ENCODE measurements around the gene FMNL3. TPM values are rescaled to one million over a fixed set of nuclear protein-coding genes. Genes with fewer than 3 reads are reported as not detected.

FMNL3 gene
- total RNA-seq, 1 donor from 2014 or later = 36.2 TPM

DNA sequence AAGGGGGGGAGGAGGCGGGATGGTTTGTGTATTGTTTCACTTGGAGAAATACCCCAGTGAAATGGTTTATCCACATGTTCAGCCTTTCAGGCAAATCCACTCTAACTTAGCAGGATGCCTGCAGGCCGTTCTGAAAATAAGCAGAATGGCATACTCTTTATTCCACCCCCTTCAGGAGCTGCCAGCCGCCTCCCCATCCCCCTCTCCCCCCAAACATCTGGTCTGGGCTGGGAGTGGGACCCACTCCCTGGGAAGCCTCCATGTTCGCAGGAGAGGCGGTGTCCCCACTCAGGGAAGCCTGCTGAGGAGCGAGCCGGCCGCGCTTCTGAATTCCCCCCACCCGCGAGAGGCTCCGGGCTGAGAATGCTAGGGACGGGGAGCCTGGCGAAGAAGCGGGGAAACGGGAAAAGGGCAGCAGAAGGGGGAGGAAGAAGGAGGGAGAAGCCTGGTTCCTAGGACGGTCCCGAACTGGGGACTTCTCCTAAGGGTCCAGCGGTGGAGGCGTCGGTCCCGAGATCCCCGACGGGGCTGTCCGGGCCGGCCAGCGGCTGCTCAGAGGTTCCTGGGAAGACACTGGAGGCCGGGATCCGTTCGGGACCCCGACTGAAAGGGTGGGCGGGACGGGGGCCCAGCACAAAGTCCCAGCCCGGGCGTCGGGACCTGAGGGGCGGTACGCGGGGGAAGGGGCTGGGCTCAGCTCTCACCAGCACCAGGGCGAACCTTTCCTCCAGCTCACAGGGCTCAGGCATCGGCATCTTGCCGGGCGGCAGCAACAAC, 666 bp downstream of the FMNL3 start:
- Mint-ChIP-seq H3K27me3 (ENCODE audit: low read depth) (peaks cover 17% of the 10 kb centered on the region), H3K4me3 (ENCODE audit: low read depth) (peak overlapping the region; percentile 94), H3K4me1 (ENCODE audit: low read depth) (peaks cover 43% of the 10 kb centered on the region), H3K36me3 (ENCODE audit: low read depth) (peaks cover 10% of the 10 kb centered on the region), H3K27ac (peak overlapping the region; percentile 84), H3K9me3 (no peaks in the 10 kb centered on the region)
- peak; percentile 11 for DNase-seq (ENCODE audit: low spot score)
- intact Hi-C loops (cut with micrococcal nuclease) = loop anchor here (1.0 to 5.0 kb wide), 6 partner anchors 34 to 339 kb away; partner anchors contain the start of genes MCRS1, NCKAP5L, SPATS2 and TMBIM6

DNA sequence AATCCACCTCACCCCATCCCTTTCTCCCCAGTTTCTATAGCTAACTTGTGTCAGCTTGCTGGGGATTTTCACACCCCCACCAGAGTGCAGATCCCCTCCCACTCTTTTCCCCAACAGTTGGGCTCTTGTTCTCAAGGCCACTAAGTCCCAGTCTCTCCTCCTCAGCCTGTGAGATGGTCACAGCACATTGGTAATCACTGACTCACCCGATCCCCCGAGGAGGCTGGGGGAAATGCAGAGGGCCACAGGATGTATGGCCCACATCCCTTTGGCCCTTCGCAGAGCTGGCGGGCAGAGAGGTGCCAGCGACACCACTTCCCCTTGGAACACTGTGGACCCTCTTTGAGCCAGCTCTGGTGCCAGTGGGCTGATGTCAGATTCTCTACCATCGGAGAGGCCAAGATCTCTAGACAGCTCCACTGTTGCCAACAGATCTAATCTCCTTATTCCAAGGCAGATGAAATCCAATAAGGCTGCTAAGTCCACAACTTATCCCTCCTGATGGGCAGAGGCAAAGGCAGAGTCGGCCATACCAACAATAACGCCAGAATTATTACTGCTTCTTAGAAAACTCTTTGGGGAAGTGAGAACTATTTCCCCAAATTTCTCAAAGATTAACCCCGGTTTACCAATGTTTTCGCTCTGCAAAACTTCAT, 1.6 kb downstream of the FMNL3 start:
- DNase-seq (ENCODE audit: low spot score) = no peak
- H3K4me3 Mint-ChIP-seq (ENCODE audit: low read depth) = peak overlapping the region; percentile 94
- H3K36me3 Mint-ChIP-seq (ENCODE audit: low read depth) = peaks cover 10% of the 10 kb centered on the region
- peaks cover 15% of the 10 kb centered on the region for H3K27me3 Mint-ChIP-seq (ENCODE audit: low read depth)
- peak overlapping the region; percentile 59 for H3K27ac Mint-ChIP-seq
- peaks cover 44% of the 10 kb centered on the region for H3K4me1 Mint-ChIP-seq (ENCODE audit: low read depth)
- intact Hi-C loops (cut with micrococcal nuclease) = loop anchor here (2.0 to 5.0 kb wide), 4 partner anchors 35 to 338 kb away; partner anchors contain the start of genes NCKAP5L, SPATS2 and TMBIM6
- H3K9me3 Mint-ChIP-seq = no peaks in the 10 kb centered on the region

DNA sequence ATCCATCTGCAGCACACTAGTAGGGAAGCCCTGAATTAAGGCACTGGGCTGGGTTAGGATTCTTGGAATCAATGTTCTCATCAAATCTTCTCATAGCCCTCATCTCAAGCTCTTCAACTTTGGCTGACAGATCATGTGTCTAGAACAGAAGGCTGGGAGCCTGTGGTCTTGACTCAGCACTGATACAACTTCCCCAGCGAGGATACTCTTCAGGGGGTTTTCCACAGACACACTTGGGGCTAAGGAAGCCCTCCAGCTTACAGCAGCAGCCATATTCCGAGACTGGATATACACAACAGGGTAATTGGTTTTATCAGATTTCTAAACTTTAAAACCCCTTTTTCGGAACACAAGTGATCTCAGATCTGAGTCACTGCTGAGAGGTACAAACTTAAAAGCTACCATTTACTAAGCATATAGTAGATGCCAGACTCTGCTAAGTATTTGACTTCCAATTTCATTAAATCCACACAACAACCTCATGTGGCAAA, 3.5 kb downstream of the FMNL3 start:
- peak overlapping the region; percentile 44 for H3K4me3 Mint-ChIP-seq (ENCODE audit: low read depth)
- intact Hi-C loops (cut with micrococcal nuclease) = loop anchor here (1.0 kb wide), 2 partner anchors 32 to 40 kb away; no protein-coding TSS in a partner anchor
- no peaks in the 10 kb centered on the region for H3K9me3 Mint-ChIP-seq
- H3K27ac Mint-ChIP-seq = peak overlapping the region; percentile 64
- DNase-seq (ENCODE audit: low spot score) = no peak
- peaks cover 56% of the 10 kb centered on the region for H3K4me1 Mint-ChIP-seq (ENCODE audit: low read depth)
- H3K27me3 Mint-ChIP-seq (ENCODE audit: low read depth) = peaks cover 6% of the 10 kb centered on the region
- peaks cover 14% of the 10 kb centered on the region for H3K36me3 Mint-ChIP-seq (ENCODE audit: low read depth)

DNA sequence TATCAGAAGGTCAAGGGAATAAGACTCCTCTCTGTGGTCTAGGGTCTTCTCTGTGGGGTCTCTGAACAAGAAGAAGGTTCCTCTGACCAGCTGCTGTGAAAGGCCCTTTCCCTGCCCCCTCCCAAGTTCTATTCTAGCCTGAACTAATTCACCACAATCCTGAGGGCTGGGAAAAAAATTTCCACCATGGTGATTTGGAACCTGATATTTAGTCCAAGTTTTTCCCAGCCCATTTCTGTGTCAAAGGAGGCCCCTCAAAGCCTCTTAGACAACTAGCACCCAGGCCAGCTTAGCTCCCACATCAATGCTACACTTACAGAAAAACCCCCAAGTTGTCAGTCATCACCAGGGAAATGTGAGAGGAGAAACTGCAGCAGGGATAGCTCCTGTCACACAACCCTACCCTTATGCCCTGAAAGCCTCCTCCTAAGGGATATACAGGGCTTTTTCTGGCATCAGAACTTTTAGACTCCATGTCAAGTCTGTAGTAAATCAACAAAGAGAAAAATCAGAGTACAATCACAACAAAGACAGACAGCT, 4.5 kb downstream of the FMNL3 start:
- Mint-ChIP-seq H3K27ac (no peak overlapping the region), H3K4me3 (ENCODE audit: low read depth) (no peak overlapping the region), H3K9me3 (no peaks in the 10 kb centered on the region), H3K4me1 (ENCODE audit: low read depth) (peaks cover 61% of the 10 kb centered on the region), H3K27me3 (ENCODE audit: low read depth) (peaks cover 3% of the 10 kb centered on the region), H3K36me3 (ENCODE audit: low read depth) (peaks cover 14% of the 10 kb centered on the region)
- intact Hi-C loops (cut with micrococcal nuclease) = loop anchor here (1.0 kb wide), 2 partner anchors 31 to 39 kb away; no protein-coding TSS in a partner anchor
- DNase-seq (ENCODE audit: low spot score) = no peak

DNA sequence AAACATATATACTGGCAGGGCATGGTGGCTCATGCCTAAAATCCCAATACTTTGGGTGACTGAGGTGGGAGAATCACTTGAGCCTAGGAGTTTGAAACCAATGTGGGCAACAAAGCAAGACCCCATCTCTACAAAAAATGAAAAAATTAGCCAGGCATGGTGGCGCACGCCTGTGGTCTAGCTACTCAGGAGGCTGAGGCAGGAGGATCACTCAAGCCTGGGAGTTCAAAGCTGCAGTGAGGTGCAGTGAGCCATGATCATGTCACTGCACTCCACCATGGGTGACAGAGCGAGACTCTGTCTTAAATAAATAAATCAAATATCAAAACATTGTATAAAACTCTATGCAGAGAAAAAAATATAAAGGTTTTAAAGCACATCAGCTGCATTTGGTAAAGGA, 5.2 kb downstream of the FMNL3 start:
- Mint-ChIP-seq H3K36me3 (ENCODE audit: low read depth) (peaks cover 14% of the 10 kb centered on the region), H3K4me1 (ENCODE audit: low read depth) (peaks cover 58% of the 10 kb centered on the region)
- intact Hi-C loops (cut with micrococcal nuclease) = no loop called here

DNA sequence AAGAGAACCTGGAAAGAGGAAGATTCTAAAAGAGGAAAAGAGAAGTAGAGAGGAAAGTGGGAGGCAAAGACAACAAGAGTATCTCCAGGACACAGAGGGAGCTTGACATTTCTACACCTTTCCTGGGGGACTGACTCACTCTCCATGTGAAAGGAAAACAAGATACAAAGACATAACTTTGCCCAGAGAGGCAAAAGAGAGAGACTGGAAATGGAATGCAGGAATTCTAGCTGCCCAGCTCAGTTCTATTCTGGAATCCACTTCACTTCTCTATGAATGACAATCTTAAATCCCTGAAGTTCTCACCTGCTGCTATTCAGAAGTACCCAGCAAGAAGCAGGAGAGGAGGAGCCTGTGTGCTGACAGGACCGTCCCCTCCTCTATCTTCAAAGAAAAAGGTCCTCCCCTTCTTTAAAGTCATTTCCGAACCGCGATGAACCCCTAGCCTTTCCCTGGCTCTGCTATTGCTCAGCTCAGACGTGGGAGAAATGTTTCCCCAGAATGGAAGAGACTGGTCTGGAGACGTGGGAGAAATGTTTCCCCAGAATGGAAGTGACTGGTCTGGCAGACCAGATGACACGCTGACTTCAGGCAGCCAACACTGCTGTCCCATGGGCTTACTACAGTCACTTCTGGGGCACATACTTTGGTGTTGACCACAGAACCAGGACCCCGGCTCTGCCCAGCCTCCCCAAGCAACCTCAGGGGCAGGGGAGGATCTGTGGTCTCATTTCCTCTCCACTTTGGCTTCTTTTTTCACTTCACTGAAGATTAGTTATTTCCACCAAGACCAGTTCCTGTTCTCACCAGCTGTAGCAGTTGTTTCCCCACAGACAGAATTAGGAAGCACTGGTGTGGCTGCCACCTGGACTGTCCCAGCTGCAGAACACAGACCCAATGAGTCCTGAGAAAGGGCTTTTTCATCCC, 8.3 kb downstream of the FMNL3 start:
- intact Hi-C loops (cut with micrococcal nuclease) = loop anchor here (1.0 to 2.0 kb wide), 2 partner anchors 24 to 36 kb away; no protein-coding TSS in a partner anchor
- Mint-ChIP-seq H3K4me3 (ENCODE audit: low read depth) (peak overlapping the region; percentile 56), H3K27me3 (ENCODE audit: low read depth) (no peaks in the 10 kb centered on the region), H3K4me1 (ENCODE audit: low read depth) (peaks cover 42% of the 10 kb centered on the region), H3K36me3 (ENCODE audit: low read depth) (peaks cover 9% of the 10 kb centered on the region), H3K27ac (peak overlapping the region; percentile 86), H3K9me3 (no peaks in the 10 kb centered on the region)
- DNase-seq (ENCODE audit: low spot score) = peak; percentile 16

More for the DNA sequence above, 5.2 kb downstream of the FMNL3 start:
- H3K27me3 Mint-ChIP-seq (ENCODE audit: low read depth) = no peaks in the 10 kb centered on the region
- no peak overlapping the region for H3K27ac Mint-ChIP-seq
- H3K9me3 Mint-ChIP-seq = no peaks in the 10 kb centered on the region
- no peak overlapping the region for H3K4me3 Mint-ChIP-seq (ENCODE audit: low read depth)
- no peak for DNase-seq (ENCODE audit: low spot score)

DNA sequence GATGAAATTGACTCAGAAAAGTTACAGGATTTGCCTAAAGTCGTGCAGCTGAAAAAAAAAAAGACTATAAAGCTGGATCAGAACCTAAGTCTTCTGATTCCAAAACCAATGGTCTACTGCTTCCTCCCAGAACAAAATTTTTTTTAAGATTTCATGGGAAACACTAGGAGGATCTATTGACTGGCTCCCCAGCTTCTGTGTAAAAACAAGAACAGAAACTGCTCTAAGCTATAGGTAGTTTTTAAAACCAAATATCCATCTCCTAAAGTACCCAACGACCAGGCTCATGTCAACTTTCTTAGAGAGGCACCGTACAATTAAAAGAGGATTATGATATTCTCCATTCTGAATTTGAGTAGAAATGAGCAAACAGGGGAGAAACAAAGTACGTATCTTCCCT, 9.4 kb downstream of the FMNL3 start:
- DNase-seq (ENCODE audit: low spot score) = no peak
- H3K9me3 Mint-ChIP-seq = no peaks in the 10 kb centered on the region
- H3K27me3 Mint-ChIP-seq (ENCODE audit: low read depth) = no peaks in the 10 kb centered on the region
- H3K4me3 Mint-ChIP-seq (ENCODE audit: low read depth) = no peak overlapping the region
- intact Hi-C loops (cut with micrococcal nuclease) = loop anchor here (2.0 kb wide), 1 partner anchor 23 kb away; no protein-coding TSS in a partner anchor
- peaks cover 8% of the 10 kb centered on the region for H3K36me3 Mint-ChIP-seq (ENCODE audit: low read depth)
- peaks cover 31% of the 10 kb centered on the region for H3K4me1 Mint-ChIP-seq (ENCODE audit: low read depth)
- no peak overlapping the region for H3K27ac Mint-ChIP-seq

DNA sequence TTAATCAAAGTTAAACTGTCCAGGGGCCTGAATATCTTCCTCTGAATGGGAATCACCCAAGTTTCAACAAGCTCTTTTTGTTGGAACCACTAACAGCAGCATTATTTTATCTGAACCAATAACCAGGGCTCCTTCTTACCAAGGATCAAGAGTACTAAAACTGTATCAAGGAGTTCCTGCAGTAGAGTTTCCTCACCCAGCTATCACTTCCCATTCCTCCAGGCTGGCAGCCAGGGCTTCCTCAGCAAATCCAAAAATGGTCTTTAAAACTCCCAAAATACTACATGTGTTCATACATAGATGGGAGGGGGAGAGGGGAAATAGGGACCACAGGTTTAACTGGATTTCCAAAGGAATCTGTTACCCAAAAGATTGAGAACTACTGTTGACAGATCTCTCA, 10.5 kb downstream of the FMNL3 start:
- peaks cover 3% of the 10 kb centered on the region for H3K36me3 Mint-ChIP-seq (ENCODE audit: low read depth)
- H3K27ac Mint-ChIP-seq = no peak overlapping the region
- peaks cover 30% of the 10 kb centered on the region for H3K4me1 Mint-ChIP-seq (ENCODE audit: low read depth)
- no peak overlapping the region for H3K4me3 Mint-ChIP-seq (ENCODE audit: low read depth)
- no peaks in the 10 kb centered on the region for H3K27me3 Mint-ChIP-seq (ENCODE audit: low read depth)
- H3K9me3 Mint-ChIP-seq = no peaks in the 10 kb centered on the region
- intact Hi-C loops (cut with micrococcal nuclease) = no loop called here
- no peak for DNase-seq (ENCODE audit: low spot score)

DNA sequence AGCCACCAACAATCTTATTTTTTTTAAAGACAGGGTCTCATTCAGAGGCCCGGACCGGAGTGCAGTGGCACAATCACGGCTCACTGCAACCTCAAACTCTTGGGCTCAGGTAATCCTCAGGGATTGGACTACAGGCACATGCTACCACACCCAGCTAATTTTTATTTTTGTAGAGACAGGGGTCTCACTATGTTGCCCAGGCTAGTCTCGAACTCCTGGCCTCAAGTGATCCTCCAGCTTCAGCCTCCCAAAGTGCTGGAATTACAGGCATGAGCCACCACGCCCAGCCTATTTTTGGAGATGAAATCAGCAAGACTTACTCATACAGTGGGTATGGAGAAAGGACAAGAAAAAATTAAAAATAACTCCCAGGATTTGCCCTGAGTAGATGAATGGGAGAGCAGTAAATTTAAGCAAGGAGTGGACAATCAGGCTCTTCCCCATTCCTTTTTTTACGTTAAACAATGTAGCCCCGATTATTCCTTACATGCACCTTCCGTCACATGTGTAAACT, 13.2 kb downstream of the FMNL3 start:
- Mint-ChIP-seq H3K4me1 (ENCODE audit: low read depth) (peaks cover 31% of the 10 kb centered on the region), H3K4me3 (ENCODE audit: low read depth) (no peak overlapping the region), H3K27ac (no peak overlapping the region), H3K36me3 (ENCODE audit: low read depth) (no peaks in the 10 kb centered on the region), H3K27me3 (ENCODE audit: low read depth) (no peaks in the 10 kb centered on the region), H3K9me3 (no peaks in the 10 kb centered on the region)
- DNase-seq (ENCODE audit: low spot score) = no peak
- intact Hi-C loops (cut with micrococcal nuclease) = no loop called here

DNA sequence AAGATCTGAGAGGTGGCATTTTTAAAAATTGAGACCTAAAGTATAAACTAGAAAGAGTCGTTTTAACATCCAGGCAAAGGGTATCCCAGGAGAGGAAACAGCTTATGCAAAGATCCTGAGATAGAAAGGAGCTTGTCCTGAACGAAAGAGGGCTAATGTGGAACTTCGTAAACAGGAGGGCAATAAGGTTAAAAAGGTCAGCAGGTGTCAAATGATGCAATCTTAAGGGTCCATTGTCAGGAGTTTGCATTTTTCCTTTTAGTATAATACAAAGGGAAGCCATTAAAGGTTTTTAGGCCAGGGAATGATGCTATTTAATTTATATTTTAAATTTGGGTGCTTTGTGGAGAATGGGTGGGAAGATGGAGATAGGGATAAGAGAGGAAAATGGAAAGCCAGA, 14.4 kb downstream of the FMNL3 start:
- Mint-ChIP-seq H3K27me3 (ENCODE audit: low read depth) (no peaks in the 10 kb centered on the region), H3K36me3 (ENCODE audit: low read depth) (no peaks in the 10 kb centered on the region), H3K27ac (no peak overlapping the region), H3K9me3 (no peaks in the 10 kb centered on the region), H3K4me3 (ENCODE audit: low read depth) (no peak overlapping the region), H3K4me1 (ENCODE audit: low read depth) (peaks cover 23% of the 10 kb centered on the region)
- intact Hi-C loops (cut with micrococcal nuclease) = no loop called here
- DNase-seq (ENCODE audit: low spot score) = no peak

DNA sequence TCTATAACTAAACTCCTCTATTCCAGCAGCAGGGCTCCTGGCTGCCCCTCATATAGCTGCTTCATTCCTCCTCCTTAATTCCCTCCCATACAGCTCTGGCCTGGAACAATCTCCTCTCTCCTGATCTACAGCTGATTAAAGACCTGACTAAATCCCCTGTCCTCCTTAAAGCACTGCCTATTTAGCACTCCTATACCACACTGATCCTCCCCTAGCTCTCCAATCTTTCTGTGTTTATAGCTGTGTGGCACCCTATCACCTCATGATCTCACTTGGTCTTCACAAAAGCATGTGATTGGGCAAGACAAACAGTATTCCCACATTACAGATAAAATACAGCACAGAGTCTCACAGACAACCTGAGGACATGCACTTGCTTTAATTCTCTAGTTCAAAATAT, 17.4 kb downstream of the FMNL3 start:
- H3K9me3 Mint-ChIP-seq = no peaks in the 10 kb centered on the region
- intact Hi-C loops (cut with micrococcal nuclease) = no loop called here
- peaks cover 24% of the 10 kb centered on the region for H3K4me1 Mint-ChIP-seq (ENCODE audit: low read depth)
- DNase-seq (ENCODE audit: low spot score) = no peak
- no peaks in the 10 kb centered on the region for H3K27me3 Mint-ChIP-seq (ENCODE audit: low read depth)
- H3K36me3 Mint-ChIP-seq (ENCODE audit: low read depth) = peaks cover 3% of the 10 kb centered on the region
- no peak overlapping the region for H3K4me3 Mint-ChIP-seq (ENCODE audit: low read depth)
- no peak overlapping the region for H3K27ac Mint-ChIP-seq

DNA sequence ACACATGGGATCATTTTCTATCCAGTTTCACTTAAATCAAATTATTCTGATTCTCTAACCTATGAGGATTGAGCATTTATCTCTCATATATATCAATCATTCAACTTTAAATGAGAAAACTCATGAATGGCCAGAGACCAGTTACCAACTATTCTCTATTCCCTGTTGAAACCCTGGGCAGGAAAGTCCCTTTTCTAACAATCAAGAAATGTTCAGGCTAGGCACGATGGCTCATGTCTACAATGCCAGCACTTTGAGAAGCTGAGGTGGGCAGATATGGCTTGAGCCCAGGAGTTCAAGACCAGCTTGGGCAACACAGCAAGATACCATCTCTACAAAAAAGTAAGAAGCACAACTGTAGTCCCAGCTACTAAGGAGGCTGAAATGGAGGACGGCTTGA, 18.0 kb downstream of the FMNL3 start:
- intact Hi-C loops (cut with micrococcal nuclease) = no loop called here

More for the DNA sequence above, 18.0 kb downstream of the FMNL3 start:
- H3K4me1 Mint-ChIP-seq (ENCODE audit: low read depth) = peaks cover 27% of the 10 kb centered on the region
- H3K27me3 Mint-ChIP-seq (ENCODE audit: low read depth) = no peaks in the 10 kb centered on the region
- H3K36me3 Mint-ChIP-seq (ENCODE audit: low read depth) = peaks cover 3% of the 10 kb centered on the region
- H3K9me3 Mint-ChIP-seq = no peaks in the 10 kb centered on the region
- no peak for DNase-seq (ENCODE audit: low spot score)
- no peak overlapping the region for H3K4me3 Mint-ChIP-seq (ENCODE audit: low read depth)
- no peak overlapping the region for H3K27ac Mint-ChIP-seq

Measured in activated T-helper 2 cell treated with anti-CD3 and anti-CD28 coated beads, Interferon-gamma antibody, Interleukin-2, Interleukin-4, amounts not matched to agents 10 μg/mL and 5 μg/mL and 100 μg/mL, durations not matched to agents 14 hours and 24 hours and 36 hours (primary cell).